Adrenal gland (tissue), 5 donors: ENCODE data around the gene SMIM35.

Source experiments
- POLR2A ChIP-seq, 2 donors: fragments of 450-650 bp; IDR thresholded peaks; one replicate each; pipeline ENCODE4 v1.6.1; 2017; ENCODE audit warnings: antibody characterized with exemption in 2 of 2, mild to moderate bottlenecking in 2 of 2, moderate library complexity in 1 of 2
- TF ChIP-seq, protein P1 (sequence below), 6 experiments: fragments of 450-650 bp in 4 of 6; fragments of 200-600 bp in 2 of 6; sonication (generic) in 1 of 6; IDR thresholded peaks; 1 replicate in 5 of 6; 2 replicates in 1 of 6; pipeline versions ENCODE4 v1.5.1 to v1.8.0; 2016 to 2021; ENCODE audit warnings: antibody characterized with exemption in 6 of 6, mild to moderate bottlenecking in 2 of 6, moderate library complexity in 1 of 6
- donor health status: DM: no; HTN: no; CAD: no.

DNA sequence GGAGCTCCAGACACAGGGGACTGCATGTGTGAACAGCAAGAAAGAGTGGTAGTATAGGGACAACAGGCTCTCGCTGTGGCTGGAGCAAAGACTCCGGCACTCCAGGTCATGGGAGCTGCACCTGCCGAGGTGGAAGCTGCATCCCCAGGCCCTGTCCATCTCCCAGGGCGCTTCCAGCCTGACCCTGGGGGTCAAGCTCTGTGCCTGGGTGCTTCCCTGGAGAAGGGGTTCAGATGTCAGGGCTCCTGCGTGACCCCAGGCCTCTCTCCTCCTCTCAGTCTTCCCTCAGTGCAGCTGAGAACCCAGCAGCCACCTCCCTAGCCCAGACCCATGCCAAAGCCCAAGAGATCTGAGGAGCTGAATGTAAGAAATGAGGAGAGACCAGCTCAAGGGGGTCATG is 6.5 kb downstream of the SMIM35 start:
- TF ChIP-seq, protein P1, sequence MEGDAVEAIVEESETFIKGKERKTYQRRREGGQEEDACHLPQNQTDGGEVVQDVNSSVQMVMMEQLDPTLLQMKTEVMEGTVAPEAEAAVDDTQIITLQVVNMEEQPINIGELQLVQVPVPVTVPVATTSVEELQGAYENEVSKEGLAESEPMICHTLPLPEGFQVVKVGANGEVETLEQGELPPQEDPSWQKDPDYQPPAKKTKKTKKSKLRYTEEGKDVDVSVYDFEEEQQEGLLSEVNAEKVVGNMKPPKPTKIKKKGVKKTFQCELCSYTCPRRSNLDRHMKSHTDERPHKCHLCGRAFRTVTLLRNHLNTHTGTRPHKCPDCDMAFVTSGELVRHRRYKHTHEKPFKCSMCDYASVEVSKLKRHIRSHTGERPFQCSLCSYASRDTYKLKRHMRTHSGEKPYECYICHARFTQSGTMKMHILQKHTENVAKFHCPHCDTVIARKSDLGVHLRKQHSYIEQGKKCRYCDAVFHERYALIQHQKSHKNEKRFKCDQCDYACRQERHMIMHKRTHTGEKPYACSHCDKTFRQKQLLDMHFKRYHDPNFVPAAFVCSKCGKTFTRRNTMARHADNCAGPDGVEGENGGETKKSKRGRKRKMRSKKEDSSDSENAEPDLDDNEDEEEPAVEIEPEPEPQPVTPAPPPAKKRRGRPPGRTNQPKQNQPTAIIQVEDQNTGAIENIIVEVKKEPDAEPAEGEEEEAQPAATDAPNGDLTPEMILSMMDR (IDR thresholded peaks at IDR 0.05): no peak
- no peak for TF ChIP-seq POLR2A (IDR thresholded peaks at IDR 0.05)
